RPMI8226 (cell line): ENCODE measurements around the gene UPP1.
"Not testable (repeated sequence)": the region's sequence is repeated elsewhere in the genome, so short reads cannot be mapped to it uniquely, and the experiment has no call there.

Source experiments
- DNase-seq: peaks from one replicate; pipeline ENCODE4 v3.0.0-alpha.2; 2015

The UPP1 gene

DNA sequence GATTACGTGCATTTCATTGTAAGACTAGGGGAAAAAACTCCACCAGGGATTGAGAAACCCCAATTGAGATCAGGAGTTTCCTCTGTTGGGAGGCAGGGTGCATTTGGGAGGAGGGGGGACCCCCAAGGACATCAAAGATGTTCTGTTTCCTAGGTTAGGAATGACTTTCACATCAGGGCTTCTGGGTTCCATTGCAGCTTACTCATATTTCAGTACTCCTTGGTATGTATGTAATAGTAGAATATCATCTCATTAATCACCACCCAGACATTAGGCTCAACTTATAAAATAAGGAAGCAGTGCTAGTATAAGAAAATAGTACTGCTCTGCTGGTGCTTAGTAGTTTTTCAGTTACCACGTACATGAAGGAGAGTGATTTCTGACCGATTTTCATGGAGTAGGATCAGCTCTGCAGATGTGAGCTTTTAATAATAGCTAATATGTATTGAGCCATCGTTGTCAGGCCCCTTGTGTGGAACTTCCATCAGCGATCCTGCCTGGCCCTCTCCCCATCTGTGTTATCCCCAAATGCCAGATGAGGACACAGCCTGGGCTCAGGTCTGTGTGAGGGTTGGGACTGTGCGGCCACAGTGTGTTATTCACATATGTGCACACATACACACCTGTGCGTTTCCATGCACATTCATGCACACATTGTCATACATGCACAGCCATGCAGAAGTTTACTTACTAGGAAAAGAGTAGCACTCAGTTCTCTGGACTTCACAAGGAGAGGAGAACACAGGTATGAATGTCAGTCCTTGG, 23.5 kb downstream of the UPP1 start:
- no peak for DNase-seq

DNA sequence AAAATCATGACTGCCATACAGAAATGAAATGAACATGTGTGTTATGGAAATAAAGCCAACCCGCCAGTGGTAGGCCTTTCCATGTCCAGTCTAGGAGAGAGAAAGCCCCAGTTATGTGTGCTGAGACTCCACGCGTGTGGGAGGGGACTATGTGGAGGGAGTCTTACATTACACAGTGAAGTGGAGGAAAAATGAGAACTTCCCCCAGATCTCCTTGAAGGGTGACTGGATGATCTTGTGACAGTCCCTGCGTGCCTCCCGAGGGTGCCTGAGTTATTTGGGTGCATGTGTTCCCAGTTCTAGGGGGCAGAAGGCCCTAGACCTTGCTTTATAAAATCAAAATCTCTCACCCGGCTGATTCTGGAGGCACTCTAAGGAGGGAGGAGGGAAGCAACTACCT, 24.2 kb downstream of the UPP1 start:
- DNase-seq, result no peak

- DNase-seq, result no peak
These were observed 25.1 kb downstream of the UPP1 start for GRCh38 chr7:48114115-48114514.

DNA sequence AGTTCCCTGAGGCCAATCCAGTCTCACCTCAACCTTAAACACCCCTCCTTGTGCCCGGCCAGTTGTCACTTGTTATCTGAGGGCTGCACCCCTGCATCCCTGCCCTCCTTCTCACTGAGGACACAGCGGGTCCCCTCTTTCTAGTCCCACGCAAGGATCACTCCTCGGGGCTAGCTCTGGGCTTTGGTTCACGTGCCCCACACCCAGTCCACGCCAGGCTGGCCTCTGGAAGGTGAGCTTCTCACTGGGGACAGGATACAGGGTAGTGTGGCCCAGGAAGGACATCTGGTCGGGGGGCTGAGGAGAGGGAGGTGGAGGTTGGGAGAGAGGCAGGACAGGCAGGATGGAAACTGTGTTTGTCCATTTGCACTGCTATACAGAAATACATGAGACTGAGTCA, 25.5 kb downstream of the UPP1 start:
- DNase-seq, result no peak

DNA sequence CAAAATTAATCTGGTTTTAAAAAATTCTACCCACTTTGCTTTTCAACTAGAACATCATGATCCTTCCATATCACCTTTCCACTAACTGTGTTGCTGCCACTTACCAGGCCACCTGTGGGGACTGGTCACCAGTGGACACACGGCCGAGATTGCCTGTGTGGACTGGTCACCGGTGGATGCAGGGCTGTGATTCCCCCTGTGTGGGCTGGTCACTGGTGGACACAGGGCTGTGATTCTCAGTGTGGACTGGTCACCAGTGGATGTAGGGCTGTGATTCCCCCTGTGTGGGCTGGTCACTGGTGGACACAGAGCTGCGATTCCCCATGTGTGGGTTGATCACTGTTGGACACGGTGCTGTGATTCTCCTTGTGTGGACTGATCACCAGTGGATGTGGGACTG, 27.0 kb downstream of the UPP1 start:
- no peak for DNase-seq

- no peak for DNase-seq
These were observed 29.0 kb downstream of the UPP1 start for GRCh38 chr7:48118041-48118440.

DNA sequence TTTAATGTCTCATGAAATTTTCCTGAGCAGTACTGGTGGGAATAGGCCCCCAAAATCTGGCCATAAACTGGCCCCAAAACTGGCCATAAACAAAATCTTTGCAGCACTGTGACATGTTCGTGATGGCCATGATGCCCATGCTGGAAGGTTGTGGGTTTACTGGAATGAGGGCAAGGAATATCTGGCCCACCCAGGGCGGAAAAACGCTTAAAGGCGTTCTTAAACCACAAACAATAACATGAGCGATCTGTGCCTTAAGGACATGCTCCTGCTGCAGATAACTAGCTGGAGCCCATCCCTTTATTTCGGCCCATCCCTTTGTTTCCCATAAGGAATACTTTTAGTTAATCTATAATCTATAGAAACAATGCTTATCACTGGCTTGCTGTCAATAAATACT, 31.5 kb downstream of the UPP1 start:
- DNase-seq, result not testable (repeated sequence)

DNA sequence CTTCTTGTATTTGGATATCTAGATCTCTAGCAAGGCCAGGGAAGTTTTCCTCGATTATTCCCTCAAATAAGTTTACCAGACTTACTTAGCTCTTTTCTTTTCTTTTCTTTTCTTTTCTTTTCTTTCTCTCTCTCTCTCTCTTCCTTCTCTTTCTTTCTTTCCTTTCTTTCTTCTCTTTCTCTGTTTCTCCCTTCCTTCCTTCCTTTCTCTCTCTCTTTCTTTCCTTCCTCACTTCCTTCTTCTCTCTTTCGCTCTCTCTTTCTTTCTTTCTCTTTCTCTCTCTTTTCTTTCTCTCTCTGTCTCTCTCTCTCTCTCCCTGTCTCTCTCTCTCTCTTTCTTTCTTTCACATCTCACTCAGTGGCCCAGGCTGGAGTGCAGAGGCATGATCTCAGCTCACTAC, 37.0 kb downstream of the UPP1 start:
- no peak for DNase-seq

DNA sequence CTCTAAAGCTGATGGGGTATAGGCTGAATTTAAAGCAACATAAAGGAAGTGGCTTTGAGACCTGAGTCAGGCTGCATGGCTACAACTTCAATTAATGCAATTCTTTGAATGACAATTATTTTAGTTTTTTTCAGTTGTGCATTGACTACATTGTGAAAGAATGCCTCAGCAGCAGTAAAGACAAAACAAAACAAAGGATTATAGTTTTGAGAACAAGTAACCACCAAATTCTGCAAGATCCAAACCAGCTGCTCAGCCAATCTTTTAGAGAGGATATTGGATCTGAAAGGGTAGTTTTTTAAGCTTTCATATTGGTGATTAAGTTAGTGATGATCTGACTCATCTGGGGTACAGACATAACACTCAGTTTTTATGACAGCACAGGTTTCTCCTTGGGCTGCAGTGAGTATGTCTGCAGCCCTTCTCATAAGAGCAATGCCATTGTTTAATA, 41.6 kb downstream of the UPP1 start:
- no peak for DNase-seq

- no peak for DNase-seq
These were observed 43.7 kb downstream of the UPP1 start for GRCh38 chr7:48132792-48133191.

DNA sequence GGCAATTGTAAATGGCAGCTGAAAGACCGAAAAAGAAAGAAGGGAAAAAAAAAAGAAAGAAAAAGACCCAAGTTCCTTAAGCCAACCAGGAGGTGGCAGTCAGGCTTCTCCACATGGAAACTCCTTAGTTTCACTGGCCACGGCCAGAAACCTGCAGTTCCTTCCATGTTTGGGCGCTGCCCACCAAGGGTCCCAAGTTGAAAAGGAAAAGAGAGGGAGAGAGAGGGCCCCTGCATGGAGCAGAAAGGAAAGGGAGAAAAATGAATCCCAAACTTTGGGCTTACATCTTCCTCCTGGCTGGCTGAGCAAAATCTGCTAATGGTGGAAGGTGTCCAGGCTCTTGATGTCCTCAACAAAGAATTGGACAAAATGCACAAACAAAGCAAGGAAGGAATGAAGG, 50.4 kb downstream of the UPP1 start:
- no peak for DNase-seq

DNA sequence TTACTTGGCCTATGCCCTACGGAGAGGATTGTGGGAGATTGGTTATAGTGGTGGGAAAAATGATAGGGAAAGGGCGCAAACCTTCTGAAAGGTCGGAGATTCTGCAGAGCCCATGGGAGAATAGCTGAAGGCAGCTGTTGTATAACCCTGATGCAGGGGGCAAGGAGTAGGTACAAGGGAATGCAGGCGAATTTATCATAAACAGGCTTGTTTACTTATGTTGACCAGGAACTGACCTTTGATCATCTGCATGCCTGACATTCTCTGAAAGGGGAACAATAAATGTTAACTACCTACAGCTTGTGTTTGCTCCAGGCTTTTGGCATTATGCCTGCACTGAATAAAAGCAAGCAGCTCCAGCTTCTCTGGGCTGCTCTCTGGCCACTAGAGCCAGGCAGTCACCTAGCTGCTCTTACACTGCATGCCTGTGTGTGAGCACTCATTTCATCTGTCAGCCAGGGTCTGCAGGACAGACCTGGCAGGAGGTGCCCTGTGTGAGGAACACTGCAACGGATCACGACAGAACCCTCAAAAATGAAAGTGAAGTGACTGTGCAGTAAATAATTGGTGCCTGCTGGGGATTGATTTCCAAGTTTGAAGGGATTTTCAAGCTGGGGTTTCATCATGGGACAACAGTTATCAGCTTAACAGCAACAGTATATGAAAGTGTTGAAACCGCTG, 51.1 kb downstream of the UPP1 start:
- peak; percentile 56 for DNase-seq

GRCh38 chr7:48141521-48141920, 52.5 kb downstream of the UPP1 start:
- no peak for DNase-seq

DNA sequence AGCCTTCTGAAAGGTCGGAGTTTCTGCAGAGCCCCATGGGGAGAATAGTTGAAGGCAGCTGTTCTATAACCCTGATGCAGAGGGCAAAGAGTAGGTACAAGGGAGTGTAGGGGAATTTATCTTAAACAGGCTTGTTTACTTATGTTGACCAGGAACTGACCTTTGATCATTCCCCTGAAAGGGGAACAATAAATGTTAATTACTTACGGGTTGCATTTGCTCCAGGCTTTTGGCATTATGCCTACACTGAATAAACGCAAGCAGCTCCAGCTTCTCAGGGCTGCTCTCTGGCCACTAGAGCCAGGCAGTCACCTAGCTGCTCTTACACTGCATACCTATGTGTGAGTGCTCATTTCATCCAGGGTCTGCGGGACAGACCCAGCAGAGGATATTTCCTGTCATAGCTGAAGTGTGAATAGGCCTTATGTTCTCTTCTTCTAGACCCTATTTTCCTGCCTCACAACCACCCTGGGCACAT, 55.3 kb downstream of the UPP1 start:
- DNase-seq, result peak; percentile 26

DNA sequence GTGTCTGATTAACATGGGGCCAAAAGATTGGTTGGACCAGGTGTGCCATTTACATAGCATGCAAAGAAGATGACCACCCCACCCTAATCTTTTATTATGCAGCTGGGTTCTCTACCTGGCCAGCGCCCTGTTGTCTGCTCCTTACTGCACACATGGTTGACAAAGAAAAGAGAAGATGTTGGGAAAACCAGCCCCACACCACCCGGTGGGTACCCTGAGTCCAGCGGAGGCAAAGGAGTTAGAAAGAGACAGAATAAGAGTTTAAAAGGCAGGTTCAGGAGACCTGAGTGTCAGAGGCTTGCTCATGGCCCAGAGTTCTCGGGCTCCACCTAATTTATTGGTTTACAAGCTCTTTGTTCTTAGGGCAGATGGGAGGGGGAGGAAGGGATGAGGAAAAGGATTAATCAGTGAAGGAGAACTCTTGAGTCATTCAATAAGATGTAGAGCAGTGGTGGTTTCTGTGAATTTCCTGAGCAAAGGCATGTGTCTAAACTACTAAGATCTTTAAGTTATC, 58.1 kb downstream of the UPP1 start:
- DNase-seq, result no peak

DNA sequence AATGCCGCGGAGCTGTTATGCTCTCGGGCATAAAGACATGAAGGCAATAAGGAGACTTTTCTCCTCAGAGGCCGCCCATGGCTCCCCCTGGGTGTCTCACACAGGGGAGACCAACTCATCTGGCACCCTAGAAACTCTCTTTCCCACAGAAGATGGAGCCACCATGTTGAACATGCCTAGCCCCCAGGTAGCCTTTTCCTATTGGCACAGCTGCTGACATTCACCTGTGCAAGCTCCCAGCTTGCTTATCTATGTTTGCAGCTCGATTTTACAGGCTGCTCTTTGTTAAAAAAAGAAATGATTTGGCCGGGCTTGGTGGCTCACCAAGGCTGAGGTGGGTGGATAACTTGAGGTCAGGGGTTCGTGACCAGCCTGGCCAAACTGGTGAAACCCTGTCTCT, 58.6 kb downstream of the UPP1 start:
- not testable (repeated sequence) for DNase-seq

- no peak for DNase-seq
These were observed 59.2 kb downstream of the UPP1 start for GRCh38 chr7:48148311-48148710.

DNA sequence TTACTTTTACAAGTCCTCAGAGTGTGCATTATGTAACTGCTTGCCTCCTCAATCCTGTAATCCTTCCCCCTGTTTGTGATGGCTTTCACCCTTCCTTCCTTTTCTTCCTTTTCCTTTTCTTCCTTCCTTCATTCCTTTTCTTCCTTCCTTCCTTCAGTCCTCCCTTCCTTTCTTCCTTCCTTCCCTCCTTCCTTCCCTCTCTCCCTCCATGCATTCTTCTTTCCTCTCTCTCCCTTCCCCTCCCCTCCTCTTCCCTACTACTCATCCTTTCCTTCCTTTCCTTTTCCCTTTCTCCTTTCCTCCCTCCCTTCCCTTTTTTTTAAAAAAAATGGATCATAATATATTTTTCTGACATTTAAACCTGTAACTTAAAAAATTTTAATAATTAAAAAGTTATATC, 60.0 kb downstream of the UPP1 start:
- no peak for DNase-seq

DNA sequence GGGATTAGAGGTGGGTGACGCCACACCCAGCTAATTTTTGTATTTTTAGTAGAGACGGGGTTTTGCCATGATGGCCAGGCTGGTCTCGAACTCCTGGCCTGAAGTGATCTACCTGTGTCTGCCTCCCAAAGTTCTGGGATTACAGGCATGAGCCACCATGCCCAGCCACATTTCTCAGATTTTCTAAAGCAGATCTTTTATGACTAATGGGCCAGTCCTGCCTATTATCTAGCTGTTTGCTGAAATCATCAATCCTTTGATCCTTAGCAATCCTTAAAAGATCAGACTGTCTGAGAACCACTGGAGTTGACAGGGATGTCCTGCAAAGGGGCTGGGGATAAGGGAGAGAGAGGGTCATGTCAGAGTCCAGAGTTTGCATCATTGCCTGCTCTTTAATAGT, 61.0 kb downstream of the UPP1 start:
- no peak for DNase-seq

GRCh38 chr7:48154792-48155413, 65.8 kb downstream of the UPP1 start:
- peak; percentile 54 for DNase-seq
